GM10248 (cell line): ENCODE measurements around the gene BCAT1.

Experiments
- CTCF ChIA-PET: fragments of 300-600 bp; sonication (Branson Sonifier 250); formaldehyde crosslinking; extraction: SDS; loops from one replicate; lab custom pipeline; 2021; ENCODE audit warnings: antibody characterized with exemption; lab: Yijun Ruan, JAX
- POLR2A ChIA-PET: fragments of 350-650 bp; sonication (Branson Sonifier 250); formaldehyde crosslinking; extraction: SDS; loops from one replicate; lab custom pipeline; 2020; ENCODE audit warnings: antibody characterized with exemption; lab: Yijun Ruan, JAX
- DNase-seq: peaks from one replicate; pipeline ENCODE4 v3.0.0; 2012; ENCODE audit errors: extremely low spot score
- TF ChIP-seq, protein P1 (sequence below): IDR thresholded peaks from 2 replicates; pipeline ENCODE4 v1.5.1; 2012; ENCODE audit warnings: mild to moderate bottlenecking, low read depth; ENCODE audit errors: extremely low read depth, missing control alignments, control extremely low read depth

Gene BCAT1

DNA sequence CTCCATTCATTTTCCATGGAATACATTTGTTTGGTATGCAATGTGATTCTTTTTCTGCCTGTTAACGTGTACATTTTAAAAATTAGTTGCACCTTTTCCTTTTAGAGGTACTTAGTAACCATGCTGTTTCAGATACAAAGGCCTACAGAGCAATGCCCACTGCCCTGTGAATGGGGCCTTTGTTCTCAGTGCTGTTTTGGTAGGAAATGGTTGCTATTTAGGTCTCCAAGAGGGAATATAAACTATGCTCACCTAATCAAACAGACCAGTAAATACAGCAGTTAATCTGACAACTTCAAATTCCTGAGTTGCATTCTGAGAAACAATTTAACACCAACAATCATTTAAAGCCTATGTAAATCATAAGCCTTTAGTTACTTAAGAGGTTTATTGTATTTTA is 188.7 kb downstream of the BCAT1 start:
- DNase-seq = no peak
- CTCF ChIA-PET = no interaction called here
- TF ChIP-seq, protein P1, sequence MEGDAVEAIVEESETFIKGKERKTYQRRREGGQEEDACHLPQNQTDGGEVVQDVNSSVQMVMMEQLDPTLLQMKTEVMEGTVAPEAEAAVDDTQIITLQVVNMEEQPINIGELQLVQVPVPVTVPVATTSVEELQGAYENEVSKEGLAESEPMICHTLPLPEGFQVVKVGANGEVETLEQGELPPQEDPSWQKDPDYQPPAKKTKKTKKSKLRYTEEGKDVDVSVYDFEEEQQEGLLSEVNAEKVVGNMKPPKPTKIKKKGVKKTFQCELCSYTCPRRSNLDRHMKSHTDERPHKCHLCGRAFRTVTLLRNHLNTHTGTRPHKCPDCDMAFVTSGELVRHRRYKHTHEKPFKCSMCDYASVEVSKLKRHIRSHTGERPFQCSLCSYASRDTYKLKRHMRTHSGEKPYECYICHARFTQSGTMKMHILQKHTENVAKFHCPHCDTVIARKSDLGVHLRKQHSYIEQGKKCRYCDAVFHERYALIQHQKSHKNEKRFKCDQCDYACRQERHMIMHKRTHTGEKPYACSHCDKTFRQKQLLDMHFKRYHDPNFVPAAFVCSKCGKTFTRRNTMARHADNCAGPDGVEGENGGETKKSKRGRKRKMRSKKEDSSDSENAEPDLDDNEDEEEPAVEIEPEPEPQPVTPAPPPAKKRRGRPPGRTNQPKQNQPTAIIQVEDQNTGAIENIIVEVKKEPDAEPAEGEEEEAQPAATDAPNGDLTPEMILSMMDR = no peak
- POLR2A ChIA-PET = no interaction called here
